ENCODE measurements around the gene TCOF1.

TCOF1 gene

DNA sequence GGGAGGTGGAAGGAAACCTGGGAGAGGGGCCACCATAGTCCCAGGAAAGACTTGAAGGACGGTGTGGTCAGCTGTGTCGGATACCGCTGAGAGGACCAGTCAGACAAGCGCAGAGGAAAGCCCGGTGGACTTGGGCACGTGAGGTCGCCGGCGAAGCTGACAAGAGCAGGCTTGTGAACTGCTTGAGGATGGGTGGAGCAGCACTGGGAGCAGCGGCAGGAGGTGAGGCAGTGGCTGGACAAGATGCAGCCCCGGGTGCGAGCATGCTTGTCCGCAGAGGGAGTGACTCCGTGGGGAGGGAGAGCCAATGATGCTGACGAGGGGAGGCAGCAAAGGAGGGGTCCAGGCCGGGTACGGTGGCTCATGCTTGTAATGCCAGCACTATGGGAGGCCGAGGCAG lies 73.6 kb downstream of the TCOF1 start:
- no peak for DNase-seq

DNA sequence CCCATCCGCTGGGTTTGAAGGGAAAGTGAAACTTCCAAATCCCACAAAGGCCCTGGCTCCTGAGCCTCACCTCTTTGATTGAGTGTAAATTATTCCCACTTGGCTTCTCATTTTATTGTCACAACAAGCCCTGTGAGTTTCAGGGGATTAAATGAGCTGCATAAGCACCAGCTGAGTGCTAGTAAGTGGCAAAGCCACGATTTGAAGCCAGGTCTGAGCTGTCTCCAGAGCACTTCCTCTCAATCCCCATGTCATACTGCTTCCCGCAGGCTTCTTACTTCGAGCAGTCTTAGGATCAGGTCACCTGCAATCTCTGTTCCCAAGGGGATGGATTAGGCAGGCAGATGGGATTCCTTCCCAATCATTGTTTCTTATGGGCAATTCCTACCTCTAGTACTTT lies 74.1 kb downstream of the TCOF1 start:
- DNase-seq, result no peak

DNA sequence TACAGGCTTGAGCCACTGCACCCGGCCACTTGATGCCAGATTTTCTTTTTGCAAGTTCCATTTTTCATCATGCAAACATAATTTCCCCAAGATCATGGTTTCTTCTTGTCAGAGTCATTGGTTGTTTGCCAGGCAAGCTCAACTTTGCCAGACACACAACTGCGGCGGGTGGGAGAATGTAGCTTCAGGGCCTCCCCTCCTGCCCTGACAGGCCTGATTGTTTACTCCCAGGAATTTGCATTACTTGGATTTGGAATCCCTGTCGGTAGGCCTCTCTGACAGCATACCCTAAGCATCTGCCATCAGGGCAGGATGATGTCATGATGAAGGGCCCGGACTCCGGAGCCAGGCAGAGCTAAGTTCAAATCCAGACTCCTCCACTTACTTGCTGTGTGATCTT lies 77.0 kb downstream of the TCOF1 start:
- DNase-seq, result no peak

DNA sequence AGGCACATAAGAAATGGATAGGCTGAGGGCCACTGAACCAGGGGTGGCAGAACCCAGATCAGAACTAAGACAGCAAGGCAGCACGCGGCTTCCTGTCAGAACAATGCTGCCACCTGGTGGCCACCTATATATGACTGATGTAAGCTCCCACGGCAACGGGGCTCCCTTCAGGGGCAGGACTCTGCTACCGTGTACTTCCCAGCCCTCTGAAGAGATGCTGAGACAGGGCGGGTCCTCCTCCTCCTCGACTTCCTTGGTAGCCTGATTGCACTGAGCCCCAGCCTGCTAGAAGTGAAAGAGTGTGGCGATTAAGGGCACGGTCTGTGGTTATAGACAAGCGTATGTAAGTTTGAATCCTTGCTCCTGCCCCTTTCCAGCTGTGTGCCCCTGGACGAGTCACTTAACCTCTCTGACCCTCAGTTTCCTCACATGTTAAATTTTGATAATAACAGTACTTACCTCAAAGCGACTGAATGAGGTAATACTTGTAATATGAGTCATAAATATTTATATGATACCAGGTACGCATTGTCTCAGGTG lies 78.7 kb downstream of the TCOF1 start:
- DNase-seq, result peak; percentile 89

DNA sequence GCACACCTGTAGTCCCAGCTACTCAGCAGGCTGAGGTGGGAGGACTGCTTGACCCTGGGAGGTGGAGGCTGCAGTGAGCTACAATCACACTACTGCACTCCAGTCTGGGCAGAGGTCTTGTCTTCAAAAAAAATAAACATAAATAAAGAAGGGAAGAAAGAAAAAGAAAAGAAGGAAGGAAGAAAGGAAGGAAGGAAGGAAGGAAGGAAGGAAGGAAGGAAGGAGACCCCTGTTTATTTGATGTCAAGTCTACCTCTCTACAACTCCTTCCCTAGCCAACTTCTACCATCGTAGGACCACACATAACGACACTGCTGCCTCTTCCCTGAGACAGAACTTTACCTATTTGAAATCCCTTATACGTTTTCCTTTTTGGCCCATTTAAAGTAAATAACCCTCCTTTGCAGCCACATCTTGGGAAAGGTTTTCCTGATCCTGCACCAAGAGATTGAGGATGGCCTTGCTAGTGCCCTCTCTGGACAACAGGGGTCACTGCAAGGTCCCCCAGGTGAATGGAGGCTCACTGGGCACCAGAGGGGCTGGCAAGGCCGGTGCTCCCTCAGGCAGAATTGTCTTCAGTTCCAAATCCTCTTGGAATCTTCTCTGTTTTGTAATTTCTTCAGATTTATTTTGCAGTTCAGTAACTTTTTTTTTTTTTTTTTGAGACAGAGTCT lies 81.5 kb downstream of the TCOF1 start:
- DNase-seq, result no peak

DNA sequence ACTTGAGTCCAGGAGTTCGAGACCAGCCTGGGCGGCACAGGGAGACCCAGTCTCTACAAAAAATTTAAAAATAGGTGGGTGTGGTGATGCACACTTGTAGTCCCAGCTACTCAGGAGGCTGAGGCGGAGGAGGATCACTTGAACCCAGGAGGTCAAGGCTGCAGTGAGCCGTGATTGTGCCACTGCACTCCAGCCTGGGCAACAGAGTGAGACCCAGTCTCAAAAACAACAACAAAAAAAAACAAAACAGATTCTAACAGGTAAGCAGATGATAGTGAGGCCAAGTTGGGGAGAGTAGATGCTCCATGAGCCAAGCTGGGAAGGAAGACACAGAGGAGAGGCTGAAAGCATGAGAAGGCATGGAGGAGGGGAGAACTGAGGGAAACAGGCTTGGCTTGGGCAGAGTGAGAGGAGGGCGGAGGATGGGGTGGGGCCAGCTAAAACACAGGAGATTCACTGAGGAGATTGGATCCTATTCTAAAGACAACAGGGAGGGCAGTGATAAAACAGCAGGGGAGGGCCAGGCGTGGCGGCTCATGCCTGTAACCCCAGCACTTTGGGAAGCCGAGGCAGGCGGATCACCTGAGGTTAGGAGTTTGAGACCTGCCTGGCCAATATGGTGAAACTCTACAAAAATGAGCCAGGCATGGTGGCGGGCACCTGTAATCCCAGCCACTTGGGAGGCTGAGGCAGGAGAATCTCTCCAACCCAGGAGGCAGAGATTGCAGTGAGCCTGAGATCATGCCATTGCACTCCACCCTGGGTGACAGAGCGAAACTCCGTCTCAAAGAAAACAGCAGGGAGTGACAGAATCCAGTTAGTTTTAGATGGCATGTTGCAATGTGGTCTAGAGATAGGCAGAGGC lies 83.7 kb downstream of the TCOF1 start:
- no peak for DNase-seq

DNA sequence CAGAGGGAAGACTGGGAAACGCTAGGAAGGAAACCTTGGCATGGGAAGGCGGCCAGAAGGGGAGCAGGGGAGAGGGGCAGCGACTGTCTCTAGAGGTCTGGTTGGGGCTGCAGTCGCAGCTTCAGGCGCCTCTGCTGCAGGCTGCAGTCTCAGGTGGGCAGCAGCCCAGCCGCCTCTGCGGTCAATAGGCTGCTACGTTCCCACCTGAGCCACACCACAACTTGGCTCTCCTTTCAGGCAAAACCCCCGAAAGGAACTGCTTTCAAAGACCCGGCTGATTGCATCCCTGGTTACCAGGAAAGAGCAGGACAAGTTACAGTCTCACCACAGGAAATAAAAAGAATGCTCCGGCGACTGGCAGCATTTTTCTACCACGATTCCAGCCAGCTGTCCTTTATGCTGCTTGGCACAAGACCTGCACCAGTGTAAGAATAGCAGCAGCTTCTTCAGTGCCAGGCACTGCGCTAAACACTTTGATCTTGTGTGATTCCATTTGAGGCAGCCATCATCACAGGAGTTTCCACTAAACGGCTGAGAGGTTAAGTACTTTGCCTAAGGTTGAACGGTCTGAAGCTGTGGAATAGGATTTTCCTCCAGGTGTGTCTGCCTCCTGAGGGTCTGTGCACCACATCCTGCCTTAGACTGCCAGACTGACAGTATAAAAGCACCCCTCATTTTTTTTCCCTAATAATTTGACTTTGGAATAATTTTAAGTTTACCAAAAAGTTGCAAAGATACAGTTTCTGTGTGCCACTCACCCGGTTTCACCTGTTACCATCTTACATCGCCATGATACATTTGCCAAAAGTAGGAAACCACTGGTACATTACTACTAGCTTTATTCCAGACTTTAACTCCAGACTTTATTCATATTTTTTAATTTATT lies 84.6 kb downstream of the TCOF1 start:
- DNase-seq, result no peak

DNA sequence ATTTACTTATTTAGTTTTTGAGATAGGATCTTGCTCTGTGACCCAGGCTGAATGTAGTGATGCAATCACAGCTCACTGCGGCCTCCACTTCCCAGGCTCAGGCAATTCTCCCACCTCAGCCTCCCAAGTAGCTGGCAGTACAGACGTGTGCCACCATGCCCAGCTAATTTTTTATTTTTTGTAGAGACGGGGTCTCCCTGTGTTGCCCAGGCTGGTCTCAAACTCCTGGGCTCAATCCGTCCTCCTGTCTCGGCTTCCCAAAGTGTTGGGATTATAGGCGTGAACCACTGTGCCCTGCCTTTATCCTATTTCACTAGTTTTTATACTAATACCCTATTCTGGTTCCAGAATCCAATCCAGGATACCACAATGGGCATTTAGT lies 85.2 kb downstream of the TCOF1 start:
- no peak for DNase-seq

DNA sequence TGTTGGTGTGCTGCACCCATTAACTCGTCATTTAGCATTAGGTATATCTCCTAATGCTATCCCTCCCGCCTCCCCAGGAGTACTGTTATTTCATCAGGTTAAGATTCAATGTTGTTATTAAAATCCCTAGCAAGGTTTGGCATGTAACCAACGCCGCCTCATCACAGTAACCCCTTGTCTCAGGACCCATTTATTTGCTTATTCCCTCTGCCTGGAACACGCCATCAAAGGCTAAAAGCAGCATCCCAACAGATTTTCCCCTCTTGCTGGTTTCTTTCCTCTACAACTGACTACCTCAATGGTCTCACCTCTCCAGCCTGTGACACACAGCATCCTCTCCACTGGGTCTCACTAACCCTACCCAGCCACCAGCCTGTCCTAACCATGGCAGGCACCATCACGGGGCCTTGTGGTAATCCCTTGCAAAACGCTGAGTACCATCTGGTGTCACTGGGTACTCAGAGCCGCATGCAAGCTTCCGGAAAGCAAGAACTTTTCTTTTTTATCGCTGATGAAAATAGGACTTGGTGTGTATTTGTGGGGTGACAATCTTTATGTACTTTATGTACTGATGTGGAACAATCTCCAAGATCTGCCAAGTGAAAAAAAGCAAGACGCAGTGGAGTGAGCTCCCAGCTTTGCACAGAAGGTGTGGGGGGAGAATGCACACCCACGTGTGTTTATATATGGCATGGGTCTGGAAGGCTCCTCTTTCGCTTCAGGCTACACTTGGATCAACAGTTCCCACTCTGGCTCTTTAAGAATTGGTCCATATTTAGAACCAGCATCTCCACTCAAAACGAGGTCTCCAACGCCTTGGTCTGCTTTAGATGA lies 86.0 kb downstream of the TCOF1 start:
- DNase-seq, result no peak

DNA sequence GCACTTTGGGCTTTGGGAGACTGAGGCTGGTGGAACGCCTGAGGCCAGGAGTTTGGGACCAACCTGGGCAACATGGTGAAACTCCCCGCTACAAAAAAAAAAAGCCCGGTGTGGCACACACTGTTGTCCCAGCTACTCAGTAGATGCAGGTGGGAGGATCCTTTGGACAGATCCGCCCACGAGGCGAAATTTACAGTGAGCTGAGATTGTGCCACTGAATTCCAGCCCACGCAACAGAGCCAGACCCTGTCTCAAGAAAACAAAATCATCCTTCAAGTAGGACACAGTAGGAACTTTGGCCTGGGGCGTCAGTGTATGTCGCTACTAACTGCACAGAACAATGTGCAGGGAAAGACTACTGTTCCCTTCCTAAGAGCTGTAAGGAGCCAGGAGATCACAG lies 87.3 kb downstream of the TCOF1 start:
- no peak for DNase-seq

DNA sequence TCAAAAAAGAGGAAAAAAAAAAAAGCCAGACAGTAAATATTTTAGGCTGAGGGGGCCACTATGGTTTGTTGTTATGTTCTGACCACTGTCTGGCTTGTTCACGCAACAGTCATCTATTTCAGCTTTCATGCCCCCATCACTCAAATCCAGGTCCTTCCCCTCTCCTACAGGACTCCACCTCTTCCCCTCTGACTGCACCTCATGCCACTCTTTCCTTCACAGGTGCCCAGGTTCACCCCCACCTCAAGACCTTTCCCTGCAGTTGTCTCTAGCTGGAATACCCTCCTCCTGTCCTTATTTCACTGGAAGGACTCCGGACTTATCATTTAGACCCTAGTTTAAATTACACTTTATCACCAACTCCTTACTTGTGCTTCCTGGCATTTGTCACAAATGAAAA lies 88.6 kb downstream of the TCOF1 start:
- DNase-seq, result no peak

DNA sequence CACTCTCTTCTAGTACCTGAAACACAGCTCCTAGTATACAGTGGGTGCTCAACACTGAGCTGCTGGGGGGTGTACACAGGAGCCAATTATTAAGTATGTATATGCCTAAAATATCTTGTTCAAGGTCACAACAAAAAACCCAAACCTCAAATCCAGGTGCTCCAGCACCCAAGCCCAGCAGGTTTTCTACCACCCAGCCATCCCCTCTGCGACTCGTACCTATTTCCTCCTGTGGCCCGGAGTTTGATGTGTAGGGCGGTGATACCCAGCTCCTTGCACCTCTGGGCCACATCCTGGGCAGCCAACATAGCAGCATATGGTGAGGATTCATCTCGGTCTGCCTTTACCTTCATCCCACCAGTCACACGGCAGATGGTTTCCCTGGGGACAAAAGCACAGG lies 89.1 kb downstream of the TCOF1 start:
- no peak for DNase-seq

DNA sequence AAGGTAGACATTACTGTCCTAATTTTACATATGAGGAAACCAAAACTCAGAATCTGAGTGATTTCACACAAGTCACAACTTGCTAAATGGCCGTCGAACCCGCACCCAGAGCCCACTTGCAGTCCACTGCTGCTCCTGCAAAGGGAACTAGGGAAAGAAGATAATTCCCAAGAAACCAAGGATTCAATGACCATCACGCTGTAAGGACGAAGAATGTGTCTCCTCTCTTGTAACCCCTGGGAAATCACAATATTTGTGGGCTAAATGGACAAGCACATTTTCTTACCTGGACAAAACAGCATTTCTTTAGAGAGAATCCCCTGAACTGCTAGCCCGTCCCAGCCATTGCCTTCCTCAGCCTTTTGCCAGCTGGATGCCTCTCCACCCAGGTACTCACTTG lies 89.7 kb downstream of the TCOF1 start:
- no peak for DNase-seq

DNA sequence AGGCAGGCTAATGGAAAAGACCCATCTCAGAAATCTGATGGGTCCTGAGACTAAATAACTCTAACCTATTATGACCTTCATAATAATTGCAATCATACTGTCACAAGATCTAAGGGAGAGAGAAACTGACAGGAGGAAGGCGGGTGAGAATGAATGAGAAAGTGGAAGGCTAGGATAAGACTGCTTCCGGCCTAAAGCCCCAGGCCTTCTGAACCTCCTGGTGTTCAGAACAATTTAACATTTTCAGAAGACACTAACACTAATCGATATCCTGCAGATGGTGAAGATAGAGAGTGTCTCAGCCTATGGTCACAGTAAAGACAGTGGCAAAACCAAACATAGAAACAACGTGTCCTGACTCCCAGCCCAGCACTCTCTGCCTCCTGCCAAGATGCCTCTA lies 90.8 kb downstream of the TCOF1 start:
- DNase-seq, result no peak

DNA sequence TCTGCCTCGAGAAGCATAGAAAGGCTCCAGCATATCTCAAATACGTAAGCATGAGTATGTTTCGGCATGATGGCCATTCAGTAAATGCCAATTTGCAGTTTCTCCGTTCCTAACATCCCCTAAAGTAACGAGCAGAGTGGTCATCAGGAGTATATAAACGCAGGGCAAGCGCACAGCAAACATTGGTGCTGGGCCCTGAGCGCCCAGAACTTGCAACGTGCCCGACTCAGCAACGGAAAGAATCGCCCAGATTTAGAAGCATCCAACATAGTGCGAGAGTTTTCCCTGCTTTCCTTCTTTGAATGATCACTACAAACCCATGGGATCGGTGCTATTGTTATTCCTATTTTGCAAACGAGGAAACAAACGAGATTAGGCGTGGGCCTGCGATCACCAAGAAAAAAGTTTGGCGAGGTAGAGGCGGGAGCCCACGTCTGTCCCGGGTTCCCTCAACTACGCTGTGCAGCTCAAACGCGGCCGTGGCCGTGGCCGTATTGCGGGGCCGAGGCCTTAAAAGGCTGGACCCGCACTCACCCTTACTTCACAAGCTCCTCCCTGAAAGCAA lies 91.5 kb downstream of the TCOF1 start:
- no peak for DNase-seq

Data from CD4-positive, alpha-beta T cell treated with Interleukin-15 for 1 hour (primary cell).